Smooth muscle cell (in vitro differentiated cells): ENCODE data around the gene MADD. TPM values are rescaled to one million over a fixed set of nuclear protein-coding genes. Genes with fewer than 3 reads are reported as not detected.

Experiments
- DNase-seq: peaks from one replicate; lab custom pipeline; 2025; ENCODE audit not compliant: unreplicated experiment; lab: John Stamatoyannopoulos, UW
- H2AFZ ChIP-seq: fragments of 200-600 bp; sonication (generic); 2 replicates; pipeline ENCODE4 v1.6.0; 2016; ENCODE audit warnings: antibody characterized with exemption, low read depth, mild to moderate bottlenecking
- H3F3A ChIP-seq: fragments of 200-600 bp; sonication (generic); 2 replicates; pipeline ENCODE4 v1.6.0; 2017; ENCODE audit warnings: antibody characterized with exemption, low read depth
- H3K27ac ChIP-seq: fragments of 200-600 bp; sonication (generic); 2 replicates; pipeline ENCODE4 v1.5.1; 2016; ENCODE audit warnings: low read depth, mild to moderate bottlenecking
- H3K27me3 ChIP-seq: fragments of 200-600 bp; sonication (generic); 2 replicates; pipeline ENCODE4 v1.6.1; 2016; ENCODE audit warnings: low read depth, mild to moderate bottlenecking
- H3K36me3 ChIP-seq: fragments of 200-600 bp; sonication (generic); 2 replicates; pipeline ENCODE4 v1.5.1; 2016; ENCODE audit warnings: low read depth
- H3K4me1 ChIP-seq: fragments of 200-600 bp; sonication (generic); 2 replicates; pipeline ENCODE4 v1.5.1; 2016; ENCODE audit warnings: low read depth
- H3K4me2 ChIP-seq: fragments of 200-600 bp; sonication (generic); 2 replicates; pipeline ENCODE4 v1.6.0; 2016; ENCODE audit warnings: mild to moderate bottlenecking
- H3K4me3 ChIP-seq: fragments of 200-600 bp; sonication (generic); 2 replicates; pipeline ENCODE4 v1.5.1; 2016; ENCODE audit warnings: mild to moderate bottlenecking
- H3K79me2 ChIP-seq: fragments of 200-600 bp; sonication (generic); 2 replicates; pipeline ENCODE4 v1.6.0; 2016; ENCODE audit warnings: low read depth, mild to moderate bottlenecking
- H3K9ac ChIP-seq: fragments of 200-600 bp; sonication (generic); 2 replicates; pipeline ENCODE4 v1.6.0; 2016; ENCODE audit warnings: low read depth
- H3K9me3 ChIP-seq: fragments of 200-600 bp; sonication (generic); replicated peaks from 2 replicates; pipeline ENCODE4 v1.5.1; 2016; ENCODE audit warnings: low read depth
- H4K20me1 ChIP-seq: fragments of 200-600 bp; sonication (generic); 2 replicates; pipeline ENCODE4 v1.6.0; 2016; ENCODE audit warnings: low read depth
- WGBS: methylation state at CpG from one replicate; pipeline ENCODE4 v1.1.7; 2016; ENCODE audit warnings: low lambda C conversion rate; 5-methylcytosine and 5-hydroxymethylcytosine counted together
- polyA plus RNA-seq: library from polyadenylated mRNA; unstranded; fragments of >200 nt; fragmentation: Nextera tagmentation; extraction: Ambion mirVana; gene quantifications from 2 replicates; pipeline ENCODE4 v1.2.1, GENCODE V29; 2016
- total RNA-seq: library from RNA; depleted of rRNA; stranded (reverse); fragments of >200 nt; gene quantifications from 2 replicates; pipeline ENCODE4 v1.2.3, GENCODE V29; 2014
- TF ChIP-seq, protein P1 (sequence below): fragments of 200-600 bp; sonication (generic); IDR thresholded peaks from 2 replicates; pipeline ENCODE4 v1.5.1; 2017; ENCODE audit warnings: borderline replicate concordance, mild to moderate bottlenecking, antibody characterized with exemption; ENCODE audit not compliant: insufficient read depth, poor library complexity, severe bottlenecking

MADD gene
- total and polyA plus RNA-seq, 2 experiments from 2014 or later: 13.1 to 24.2 TPM

DNA sequence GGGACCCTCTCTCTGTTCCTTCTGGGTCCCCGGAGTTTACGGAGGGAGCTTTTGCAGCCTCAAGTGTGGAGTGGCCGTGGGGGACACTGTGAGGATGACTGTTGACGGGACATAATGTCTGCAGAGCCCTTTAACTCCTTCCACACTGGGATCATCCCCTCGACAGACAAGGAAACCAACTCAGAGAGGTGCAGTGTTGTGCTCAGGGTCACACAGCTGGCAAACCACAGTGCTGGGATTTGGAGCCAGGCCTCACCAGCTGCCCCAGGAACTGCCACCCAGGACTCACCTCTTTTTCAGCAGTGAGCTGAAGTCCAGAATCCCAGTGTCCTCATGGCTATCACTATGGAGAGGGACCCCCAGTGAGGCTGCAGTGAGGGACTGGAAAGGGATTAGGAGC lies 77.2 kb downstream of the MADD start:
- H3K79me2 ChIP-seq: no peaks in the 10 kb centered on the region
- DNase-seq: no peak
- WGBS: 86% methylated on average over 5 of the region's 5 CpGs
- H3K4me1 ChIP-seq: peaks cover 8% of the 10 kb centered on the region
- H3K9me3 ChIP-seq: no peaks in the 10 kb centered on the region
- H2AFZ ChIP-seq: no peak overlapping the region
- H3K27me3 ChIP-seq: no peaks in the 10 kb centered on the region
- no peak overlapping the region for H3K4me3 ChIP-seq
- no peak overlapping the region for H3K27ac ChIP-seq
- TF ChIP-seq, protein P1, sequence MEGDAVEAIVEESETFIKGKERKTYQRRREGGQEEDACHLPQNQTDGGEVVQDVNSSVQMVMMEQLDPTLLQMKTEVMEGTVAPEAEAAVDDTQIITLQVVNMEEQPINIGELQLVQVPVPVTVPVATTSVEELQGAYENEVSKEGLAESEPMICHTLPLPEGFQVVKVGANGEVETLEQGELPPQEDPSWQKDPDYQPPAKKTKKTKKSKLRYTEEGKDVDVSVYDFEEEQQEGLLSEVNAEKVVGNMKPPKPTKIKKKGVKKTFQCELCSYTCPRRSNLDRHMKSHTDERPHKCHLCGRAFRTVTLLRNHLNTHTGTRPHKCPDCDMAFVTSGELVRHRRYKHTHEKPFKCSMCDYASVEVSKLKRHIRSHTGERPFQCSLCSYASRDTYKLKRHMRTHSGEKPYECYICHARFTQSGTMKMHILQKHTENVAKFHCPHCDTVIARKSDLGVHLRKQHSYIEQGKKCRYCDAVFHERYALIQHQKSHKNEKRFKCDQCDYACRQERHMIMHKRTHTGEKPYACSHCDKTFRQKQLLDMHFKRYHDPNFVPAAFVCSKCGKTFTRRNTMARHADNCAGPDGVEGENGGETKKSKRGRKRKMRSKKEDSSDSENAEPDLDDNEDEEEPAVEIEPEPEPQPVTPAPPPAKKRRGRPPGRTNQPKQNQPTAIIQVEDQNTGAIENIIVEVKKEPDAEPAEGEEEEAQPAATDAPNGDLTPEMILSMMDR: no peak
- H3F3A ChIP-seq: no peaks in the 10 kb centered on the region
- H3K4me2 ChIP-seq: no peak overlapping the region
- H3K36me3 ChIP-seq: no peaks in the 10 kb centered on the region
- H3K9ac ChIP-seq: no peak overlapping the region
- H4K20me1 ChIP-seq: no peaks in the 10 kb centered on the region

DNA sequence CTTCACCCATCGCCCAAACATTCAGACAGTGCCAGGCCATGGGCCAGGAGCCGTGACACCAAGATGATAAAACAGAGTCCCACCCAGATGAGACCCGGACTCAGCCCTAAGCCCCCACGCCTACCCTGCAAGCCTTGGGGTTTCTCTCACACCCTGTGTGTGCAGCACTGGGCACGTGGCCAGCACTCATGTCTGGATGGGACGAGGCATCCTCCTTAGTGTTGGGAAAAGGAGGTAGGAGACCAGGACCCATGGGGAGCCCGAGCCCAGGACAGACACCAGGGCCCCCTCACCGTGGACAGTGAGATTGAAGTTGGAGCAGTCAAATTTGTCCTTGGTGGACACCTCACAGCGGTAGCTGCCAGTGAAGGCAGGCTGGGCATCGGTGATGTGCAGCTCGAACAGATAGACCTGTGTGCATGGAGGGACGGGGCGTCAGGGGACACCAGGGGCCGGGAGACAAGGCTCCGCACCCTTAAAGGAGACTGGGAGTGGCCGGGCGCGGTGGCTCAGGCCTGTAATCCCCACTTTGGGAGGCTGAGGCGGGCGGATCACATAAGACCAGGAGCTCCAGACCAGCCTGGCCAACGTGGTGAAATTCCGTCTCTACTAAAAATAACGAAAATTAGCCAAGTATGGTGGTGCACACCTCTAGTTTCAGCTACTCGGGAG lies 78.3 kb downstream of the MADD start:
- Histone ChIP-seq H3K4me3 (no peak overlapping the region), H4K20me1 (no peaks in the 10 kb centered on the region), H3K4me2 (no peak overlapping the region), H3K79me2 (no peaks in the 10 kb centered on the region), H3K9ac (no peak overlapping the region), H2AFZ (no peak overlapping the region), H3K4me1 (peaks cover 8% of the 10 kb centered on the region), H3K27ac (no peak overlapping the region), H3F3A (no peaks in the 10 kb centered on the region), H3K9me3 (no peaks in the 10 kb centered on the region), H3K27me3 (no peaks in the 10 kb centered on the region), H3K36me3 (no peaks in the 10 kb centered on the region)
- no peak for DNase-seq
- WGBS: 89% methylated on average over 24 of the region's 24 CpGs
- TF ChIP-seq, protein P1: no peak

DNA sequence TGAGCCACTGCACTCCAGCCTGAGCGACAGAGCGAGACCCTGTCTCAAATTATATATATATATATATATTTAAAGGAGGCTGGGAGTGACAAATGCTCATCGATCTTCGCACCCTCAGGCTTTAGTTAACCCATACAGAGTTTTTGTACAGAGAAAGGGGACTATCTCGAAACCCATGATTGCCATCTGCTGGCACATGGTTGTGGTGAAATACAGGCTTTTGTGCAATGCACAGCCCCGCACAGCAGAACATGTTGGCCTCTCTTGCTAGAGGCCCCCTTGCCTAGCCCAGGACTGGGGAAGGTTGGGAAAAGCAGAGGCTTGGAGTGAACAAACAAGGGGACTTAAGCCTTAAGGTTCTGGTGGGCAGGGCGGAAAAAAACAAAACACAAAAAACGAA lies 78.9 kb downstream of the MADD start:
- Histone ChIP-seq H3K27me3 (no peaks in the 10 kb centered on the region), H3K9me3 (no peaks in the 10 kb centered on the region), H3K36me3 (no peaks in the 10 kb centered on the region), H3K9ac (no peak overlapping the region), H3K27ac (no peak overlapping the region), H3K4me3 (no peak overlapping the region), H3K79me2 (no peaks in the 10 kb centered on the region), H2AFZ (no peak overlapping the region), H3F3A (no peaks in the 10 kb centered on the region), H3K4me2 (no peak overlapping the region), H4K20me1 (no peaks in the 10 kb centered on the region), H3K4me1 (peaks cover 8% of the 10 kb centered on the region)
- TF ChIP-seq, protein P1: no peak
- no peak for DNase-seq
- WGBS: 70% methylated on average over 6 of the region's 8 CpGs

DNA sequence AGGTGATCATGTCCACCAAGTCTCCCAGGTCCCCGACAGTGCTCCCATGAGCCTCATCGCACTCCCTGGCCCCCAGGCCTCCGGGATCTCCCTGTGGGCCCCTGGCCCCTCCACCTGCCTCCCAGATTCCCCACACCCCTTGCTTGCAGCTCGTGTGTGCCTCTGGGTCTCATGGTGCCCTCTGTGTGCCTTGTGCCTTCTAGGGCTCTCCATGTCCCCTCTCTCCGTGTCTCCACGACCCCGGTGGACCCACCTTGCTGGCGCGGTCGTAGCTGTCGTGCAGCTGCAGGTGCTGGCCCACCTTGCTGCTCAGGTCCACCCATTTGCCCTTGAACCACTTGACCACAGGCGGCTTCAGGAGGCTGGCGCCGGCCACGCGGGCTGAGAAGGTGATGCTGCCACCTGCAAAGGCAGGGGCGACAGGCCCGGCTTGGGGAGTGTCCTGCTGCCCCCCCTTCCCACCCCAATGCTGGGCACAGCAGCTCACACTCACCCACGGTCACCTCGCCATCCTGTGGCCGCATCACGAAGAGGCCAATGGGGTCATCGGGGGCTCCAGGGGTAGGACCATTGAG lies 79.7 kb downstream of the MADD start:
- WGBS: 96% methylated on average over 22 of the region's 23 CpGs
- Histone ChIP-seq H3K4me2 (no peak overlapping the region), H3K9ac (no peak overlapping the region), H3K36me3 (no peaks in the 10 kb centered on the region), H3K27me3 (no peaks in the 10 kb centered on the region), H3K27ac (no peak overlapping the region), H3K4me3 (no peak overlapping the region), H3K79me2 (no peaks in the 10 kb centered on the region), H3F3A (peaks cover 3% of the 10 kb centered on the region), H2AFZ (no peak overlapping the region), H3K4me1 (peaks cover 8% of the 10 kb centered on the region), H3K9me3 (no peaks in the 10 kb centered on the region), H4K20me1 (no peaks in the 10 kb centered on the region)
- no peak for DNase-seq
- TF ChIP-seq, protein P1: no peak
